Transverse colon (tissue), 4 donors: ENCODE data around the gene BBX.

Experiments used
- CTCF ChIP-seq, 5 experiments: fragments of 200-600 bp in 3 of 5; fragments of 450-650 bp in 2 of 5; sonication (generic) in 3 of 5; IDR thresholded peaks; 1 replicate in 2 of 5; 2 replicates in 3 of 5; pipeline ENCODE4 v1.5.1; 2016 to 2017; ENCODE audit warnings: antibody characterized with exemption in 5 of 5, inconsistent platforms in 3 of 5, mild to moderate bottlenecking in 2 of 5, moderate library complexity in 1 of 5
- POLR2AphosphoS5 ChIP-seq, 3 donors: sonication (generic); formaldehyde crosslinking; IDR thresholded peaks; one replicate each; pipeline ENCODE4 v1.6.1; 2016; ENCODE audit warnings: antibody characterized with exemption in 3 of 3

GRCh38 chr3:107765524-107765923 lies 242.8 kb downstream of the BBX start:
- TF ChIP-seq POLR2AphosphoS5 (IDR thresholded peaks at IDR 0.05) = no peak
- TF ChIP-seq CTCF (IDR thresholded peaks at IDR 0.05) = no peak
